NCI-H1417 (cell line): ENCODE measurements around the gene RRP8.

ENCODE experiments used
- DNase-seq, 3 experiments: peaks; one replicate each; lab custom pipeline; 2025; lab: John Stamatoyannopoulos, UW

Gene RRP8

DNA sequence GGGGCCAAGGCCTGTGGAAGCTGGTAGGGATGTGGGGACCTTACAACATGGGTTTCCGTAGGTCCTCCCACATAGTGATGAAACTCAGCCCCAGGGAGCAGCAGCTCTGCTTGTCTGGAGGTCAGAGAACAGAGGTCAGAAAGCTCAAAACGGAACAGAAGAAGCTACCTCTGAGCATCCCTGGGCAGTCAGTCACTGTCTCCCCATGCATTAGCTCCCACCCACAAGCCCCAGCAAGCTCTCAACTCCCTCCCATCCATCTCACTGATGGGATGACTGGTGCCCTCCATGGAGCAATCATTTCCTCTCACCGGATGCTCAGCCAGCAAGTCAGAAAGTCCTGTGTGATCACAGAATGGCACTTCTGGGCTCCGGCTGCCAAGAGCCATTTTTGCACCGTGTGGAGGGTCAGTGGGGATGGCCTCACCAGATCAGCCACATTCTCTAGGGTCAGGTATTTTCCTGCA, 13.9 kb upstream of the RRP8 start:
- DNase-seq = no peak

DNA sequence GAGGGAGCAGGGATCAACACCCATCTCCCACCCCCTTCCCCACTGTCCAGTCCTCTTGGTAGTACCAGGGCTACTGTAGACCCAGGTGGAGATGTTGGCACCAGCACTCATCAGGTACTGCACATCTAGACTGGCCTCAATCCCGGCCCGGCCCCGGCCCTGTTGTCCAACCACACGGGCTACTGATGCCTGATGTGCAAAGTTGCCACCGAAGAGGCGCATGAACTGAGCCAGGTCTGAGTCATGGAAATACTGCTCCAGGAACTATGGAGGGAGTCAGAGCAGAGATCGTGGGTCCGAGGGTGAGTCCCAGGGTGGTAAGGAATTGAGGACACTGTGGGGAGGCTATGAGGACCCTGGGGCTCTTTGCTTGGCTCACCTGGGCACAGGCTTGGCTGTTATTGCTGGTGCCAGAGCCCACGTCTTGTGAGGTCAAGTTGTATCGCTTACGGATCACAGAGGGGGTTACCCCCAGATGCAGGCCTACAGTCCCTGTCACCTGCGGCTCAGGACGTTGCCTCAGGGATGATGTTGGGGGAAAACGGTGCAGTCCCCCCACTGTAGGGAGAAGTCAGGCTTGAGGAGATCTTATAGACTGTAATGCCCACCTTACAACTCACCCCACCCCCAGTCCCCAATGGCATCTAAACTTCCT, 13.3 kb upstream of the RRP8 start:
- DNase-seq = no peak

DNA sequence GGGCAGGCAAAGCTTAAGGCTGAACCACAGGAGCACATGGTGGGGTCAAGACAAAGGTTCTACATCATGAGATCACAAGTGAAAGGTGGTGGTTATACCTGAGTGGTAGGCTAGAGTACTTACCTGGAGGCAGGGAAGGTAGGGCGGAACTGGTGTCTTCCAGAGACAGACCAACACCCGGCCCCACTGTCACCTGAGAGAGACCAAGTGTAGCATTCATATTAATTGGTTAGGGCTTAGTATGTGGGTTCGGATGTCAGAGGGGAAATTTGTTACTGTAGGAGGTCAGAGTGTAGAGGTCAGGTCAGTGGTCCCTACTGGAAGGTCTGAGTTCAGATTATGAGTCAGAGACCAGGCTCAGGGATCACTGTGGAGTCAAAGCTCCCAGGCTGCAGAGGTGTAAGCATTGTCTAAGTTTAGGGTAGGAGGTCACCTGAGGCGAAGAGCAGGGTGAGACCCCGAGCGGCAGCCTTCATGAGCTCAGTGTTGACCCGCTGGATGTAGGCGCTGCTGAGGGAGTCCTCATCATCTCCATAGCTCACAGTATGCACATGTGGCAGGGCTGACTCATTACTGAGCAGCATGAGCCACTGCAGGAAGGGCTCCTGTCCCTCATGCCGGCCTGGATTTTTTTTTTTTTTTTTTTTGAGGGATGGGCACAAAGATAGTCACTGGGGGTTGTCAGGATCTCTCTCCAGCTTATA, 12.6 kb upstream of the RRP8 start:
- no peak for DNase-seq

DNA sequence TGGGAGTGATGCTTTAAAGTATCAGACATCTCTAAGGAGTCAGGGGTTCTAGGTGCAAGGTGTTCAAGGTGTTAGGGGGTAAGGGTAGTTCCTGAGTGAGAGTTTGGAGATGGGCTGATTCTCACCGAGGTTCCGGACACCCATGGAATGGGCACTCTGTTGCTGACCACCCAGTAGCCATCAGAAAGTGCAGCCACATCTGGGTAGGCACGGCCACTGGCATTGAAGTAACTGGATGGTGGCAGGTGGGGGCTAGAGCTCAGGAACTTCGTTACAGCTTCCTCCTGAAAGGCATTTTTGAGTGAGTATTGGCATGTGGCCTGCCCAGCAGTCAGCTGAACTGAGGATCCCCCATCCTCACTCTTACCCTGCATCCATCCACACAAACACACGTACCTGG, 11.6 kb upstream of the RRP8 start:
- DNase-seq = no peak

DNA sequence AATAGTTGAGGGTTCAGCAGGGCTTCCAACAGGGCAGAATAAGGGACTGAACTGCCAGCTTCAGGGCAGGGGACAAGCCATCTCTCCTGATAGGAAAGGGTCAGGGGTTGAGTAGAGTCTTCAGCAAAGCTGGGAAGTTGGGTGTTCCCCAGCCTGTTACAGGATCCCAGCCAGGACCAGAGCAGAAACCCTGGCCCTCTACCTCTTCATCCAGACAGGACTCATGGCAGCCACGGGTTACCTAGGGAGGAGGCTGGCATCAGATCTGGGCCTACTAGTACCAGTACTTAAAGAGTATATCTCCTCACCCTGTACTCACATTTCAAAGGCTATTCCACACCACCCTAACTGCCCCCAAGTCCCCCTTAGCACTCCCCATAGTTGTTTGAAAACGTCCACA, 11.0 kb upstream of the RRP8 start:
- no peak for DNase-seq

DNA sequence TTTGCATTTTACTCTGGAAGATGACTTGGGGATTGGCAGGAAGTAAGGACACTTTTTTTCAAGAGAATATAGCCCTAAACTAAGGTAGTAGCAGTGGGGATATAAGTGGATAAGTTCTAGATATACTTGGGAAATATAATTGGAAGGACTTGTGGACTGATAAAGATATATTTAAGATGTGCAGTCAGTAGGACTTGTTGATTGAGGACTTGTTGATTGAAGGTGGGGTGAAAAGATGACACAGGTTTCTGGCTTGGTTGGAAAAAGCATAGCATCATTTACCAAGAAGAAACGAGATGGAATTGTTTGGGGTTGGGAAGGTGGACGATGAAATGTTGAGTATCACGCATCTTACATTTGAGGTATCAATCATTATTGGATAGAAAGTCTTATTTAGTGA, 10.1 kb upstream of the RRP8 start:
- DNase-seq = no peak

DNA sequence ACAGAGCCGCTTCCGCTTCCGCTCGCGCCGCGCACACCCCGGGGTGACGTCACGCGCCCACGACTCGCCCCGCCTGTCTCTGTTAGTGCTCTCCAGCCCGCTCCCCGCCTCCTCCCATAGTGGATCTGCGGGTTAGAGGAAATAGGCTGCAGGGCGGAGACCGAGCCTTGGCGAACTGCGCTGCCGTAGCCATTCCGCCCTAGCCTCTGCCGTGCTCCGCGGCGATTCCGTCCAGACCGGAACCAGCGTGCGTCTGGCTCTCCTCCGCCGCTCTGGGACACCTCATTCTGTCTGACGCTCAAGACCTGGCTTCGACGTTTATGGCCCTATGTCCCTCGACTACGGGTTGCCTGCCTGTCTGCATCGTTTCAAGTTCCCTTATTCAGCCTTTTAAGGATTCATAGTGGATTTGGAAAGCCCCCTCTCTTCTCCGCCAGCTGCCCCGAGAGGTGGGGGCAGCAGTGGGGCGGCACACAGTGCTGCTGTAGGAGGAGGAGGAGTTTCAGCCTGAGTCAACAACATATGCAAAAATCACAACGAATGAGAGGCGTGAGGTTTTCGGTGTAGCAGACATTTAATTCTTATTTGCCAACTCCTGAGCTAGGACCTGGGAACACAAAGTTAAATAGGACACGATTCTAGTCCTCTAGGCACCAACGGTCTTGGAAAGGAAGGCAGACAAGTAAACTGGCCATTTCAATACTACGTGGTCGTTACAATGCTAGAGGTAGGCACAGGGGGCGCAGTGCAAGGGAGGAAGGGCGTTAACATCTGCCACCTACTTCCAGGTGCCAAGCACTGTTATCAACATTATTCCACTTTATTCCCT, 9.0 kb upstream of the RRP8 start, which contains the start of gene TAF10:
TSS of gene TAF10 (minus strand) at position 4 of the 829 bp plus-strand sequence. CDS start 27 bp downstream, outside the sequence.
- peak; percentile 90 to 97 (median 95) for DNase-seq

DNA sequence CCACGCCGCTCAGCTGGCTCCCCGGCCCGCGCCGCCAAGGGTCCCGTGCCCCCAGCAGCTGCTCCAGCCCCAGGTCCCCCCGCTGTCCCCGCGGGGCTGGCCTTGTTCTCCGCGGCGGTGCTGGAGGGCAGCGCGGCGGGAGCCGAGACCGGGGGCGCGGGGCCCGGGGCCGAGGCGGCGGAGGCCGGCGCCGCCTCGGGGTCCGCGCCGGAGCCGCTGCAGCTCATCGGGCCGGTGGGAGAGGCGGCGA, 8.5 kb upstream of the RRP8 start:
- no peak for DNase-seq

DNA sequence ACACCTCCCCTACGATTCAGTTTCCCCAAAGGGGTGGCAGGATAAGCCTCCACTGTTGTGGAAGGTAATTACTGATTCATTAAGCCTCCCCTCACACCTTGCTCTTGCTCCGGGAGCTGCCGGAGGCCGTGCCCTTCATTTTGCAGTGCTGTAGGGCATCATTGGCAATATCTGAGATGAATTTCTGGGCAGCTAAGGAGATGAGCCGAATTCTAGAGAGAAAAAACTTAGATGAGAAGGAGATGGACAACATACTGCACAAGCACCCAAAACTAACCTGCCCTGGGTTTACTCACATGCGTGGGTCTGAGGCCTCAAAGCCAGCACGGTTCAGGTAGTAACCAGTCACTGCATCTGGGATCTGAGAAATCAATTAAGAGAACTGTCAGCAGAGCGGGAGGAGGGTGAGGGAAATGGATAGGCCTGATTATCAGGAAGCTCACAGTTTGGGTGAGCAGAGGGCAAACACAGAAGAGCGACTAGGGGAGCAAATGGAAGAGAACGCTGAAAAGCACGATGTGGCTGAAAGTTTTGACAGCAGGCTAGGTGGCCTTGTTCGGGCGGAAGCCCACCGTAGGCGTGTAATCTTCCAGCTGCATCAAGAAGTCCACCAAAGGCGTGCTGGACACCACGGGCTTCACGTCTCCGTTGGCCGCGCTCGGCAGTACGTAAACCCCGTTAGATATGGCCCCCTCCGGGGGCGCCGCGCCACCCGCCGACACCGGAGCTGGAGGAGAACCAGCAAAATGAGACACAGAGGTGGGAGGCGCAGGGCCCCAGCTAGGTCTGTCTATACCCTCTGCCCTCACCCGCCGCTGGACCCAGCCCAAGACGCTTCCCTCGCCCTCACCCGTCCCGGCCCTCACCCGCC, 7.9 kb upstream of the RRP8 start:
- peak in 2 of 3 experiments; percentile 34 to 47 for DNase-seq

DNA sequence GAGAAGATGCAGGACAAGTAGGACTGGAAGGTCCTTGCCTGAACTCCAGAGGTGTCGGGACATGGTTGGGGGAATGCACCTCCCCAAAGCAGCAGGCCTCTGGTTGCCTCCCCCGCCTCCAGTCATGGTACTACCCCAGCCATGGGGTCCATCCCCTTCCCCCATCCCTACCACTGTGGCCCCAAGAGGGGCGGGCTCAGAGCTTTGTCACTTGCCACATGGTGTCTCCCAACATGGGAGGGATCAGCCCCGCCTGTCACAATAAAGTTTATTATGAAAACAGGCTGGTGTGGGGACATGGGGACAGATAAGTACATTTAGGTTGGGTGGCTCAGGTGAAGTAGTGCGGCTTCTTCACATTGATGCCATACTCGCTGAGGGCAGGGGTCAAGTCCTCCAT, 7.2 kb upstream of the RRP8 start:
- no peak for DNase-seq

DNA sequence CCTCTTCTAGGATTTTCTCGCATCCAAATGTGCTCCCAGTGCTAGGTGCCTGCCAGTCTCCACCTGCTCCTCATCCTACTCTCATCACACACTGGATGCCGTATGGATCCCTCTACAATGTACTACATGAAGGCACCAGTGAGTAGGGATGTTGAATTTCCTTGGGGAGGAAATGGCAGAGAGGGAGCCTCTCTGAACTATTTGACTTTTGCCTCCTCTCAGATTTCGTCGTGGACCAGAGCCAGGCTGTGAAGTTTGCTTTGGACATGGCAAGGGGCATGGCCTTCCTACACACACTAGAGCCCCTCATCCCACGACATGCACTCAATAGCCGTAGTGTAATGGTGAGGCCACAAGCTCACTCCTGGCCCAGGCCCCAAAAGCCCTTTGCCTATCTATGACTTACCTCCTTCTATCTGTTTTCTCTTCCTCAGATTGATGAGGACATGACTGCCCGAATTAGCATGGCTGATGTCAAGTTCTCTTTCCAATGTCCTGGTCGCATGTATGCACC, 6.1 kb upstream of the RRP8 start:
- DNase-seq = no peak

DNA sequence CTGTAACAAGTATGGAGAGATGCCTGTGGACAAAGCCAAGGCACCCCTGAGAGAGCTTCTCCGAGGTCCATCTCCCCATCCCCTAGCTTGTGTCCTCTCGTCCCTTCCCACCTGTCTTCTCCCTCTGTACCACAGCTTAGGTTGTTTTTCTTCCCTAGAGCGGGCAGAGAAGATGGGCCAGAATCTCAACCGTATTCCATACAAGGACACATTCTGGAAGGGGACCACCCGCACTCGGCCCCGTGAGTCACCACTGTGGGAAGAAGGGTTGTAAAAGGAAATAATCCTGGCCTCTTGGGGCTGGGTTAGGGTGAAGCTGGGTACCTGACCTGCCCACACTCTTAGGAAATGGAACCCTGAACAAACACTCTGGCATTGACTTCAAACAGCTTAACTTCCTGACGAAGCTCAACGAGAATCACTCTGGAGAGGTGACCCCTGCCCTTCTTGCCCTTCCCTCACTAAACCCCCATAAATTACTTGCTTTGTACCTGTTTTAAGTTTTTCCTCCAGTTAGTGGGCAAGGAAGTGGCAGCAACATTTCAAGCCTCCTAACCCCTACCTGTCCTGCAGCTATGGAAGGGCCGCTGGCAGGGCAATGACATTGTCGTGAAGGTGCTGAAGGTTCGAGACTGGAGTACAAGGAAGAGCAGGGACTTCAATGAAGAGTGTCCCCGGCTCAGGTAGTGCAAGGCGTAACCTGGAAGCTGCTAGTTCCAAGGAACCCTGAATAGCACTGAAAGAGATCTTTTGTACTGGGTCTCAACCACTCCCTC, 5.5 kb upstream of the RRP8 start:
- DNase-seq = no peak

DNA sequence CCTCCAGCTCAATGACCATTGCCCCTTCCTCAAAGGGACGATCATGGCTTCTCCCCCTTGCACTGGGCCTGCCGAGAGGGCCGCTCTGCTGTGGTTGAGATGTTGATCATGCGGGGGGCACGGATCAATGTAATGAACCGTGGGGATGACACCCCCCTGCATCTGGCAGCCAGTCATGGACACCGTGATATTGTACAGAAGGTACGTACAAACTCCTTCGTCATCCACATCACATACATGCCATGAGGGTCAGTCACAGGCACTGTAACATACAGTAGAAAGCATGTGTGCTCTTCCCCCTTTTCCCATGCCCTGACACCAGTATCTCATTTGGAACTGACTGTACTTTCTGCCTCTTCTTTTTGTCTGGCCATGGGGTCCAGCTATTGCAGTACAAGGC, 4.6 kb upstream of the RRP8 start:
- no peak for DNase-seq

DNA sequence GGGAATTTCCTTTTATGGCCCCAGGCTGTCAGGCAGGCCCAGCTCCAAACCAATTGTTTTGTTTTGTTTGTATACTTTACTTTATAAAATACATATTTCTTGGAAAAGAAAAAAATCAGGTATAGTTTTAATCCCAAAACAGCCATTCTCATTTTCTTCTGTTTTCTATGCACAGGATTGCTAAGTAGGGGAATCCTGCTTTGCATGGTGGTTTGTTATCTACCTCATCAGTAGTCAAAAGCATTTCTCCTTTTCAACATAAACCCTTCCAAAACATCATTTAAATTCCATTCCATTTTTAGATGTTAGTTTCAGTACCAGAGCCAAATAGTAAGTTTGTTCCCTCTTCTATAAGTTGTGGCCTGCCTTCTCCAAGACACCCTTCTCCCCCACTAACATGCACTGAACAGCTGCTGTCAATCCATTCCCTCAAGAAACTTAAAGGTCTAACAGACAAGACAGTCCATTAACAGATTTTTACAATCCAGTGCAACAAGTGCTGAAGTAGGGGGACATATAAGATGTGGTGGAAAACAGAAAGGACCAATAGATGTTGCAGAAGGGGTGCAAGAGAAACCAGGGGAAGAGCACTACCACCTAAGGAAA, 3.9 kb upstream of the RRP8 start:
- no peak for DNase-seq

DNA sequence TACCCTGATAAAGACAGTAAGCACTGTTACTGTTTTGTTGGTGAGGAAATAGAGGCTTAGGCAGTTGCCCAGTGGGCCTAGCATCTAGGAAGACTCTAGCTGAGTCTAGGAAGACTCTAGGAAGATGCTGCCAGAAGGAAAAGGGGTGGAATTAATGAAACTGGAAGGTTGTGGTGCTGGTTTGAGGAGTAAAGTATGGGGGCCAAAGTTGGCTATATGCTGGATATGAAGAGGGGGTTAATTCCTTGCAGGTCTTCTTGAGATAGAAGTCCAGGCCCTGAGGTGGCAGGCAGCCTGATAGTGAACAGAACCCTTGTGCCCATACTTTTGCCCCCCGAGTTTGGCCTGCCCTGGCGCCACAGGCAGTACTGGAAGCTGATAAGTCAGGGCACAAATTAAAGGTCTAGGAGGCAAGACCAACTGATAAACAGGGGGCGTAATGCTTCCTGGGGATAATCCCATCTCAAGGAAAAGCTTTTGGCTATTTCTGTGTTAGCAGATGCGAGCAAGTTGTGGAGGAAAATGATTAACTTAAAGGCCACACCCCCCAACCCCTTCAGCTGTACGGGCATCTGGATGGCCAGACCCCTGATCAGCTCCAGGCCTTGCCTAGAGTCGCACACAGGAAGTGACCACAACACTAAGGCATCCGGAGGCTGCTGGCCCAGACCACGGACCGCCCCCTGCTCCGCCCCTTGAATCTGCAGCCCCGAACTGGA, 3.2 kb upstream of the RRP8 start:
- no peak for DNase-seq

DNA sequence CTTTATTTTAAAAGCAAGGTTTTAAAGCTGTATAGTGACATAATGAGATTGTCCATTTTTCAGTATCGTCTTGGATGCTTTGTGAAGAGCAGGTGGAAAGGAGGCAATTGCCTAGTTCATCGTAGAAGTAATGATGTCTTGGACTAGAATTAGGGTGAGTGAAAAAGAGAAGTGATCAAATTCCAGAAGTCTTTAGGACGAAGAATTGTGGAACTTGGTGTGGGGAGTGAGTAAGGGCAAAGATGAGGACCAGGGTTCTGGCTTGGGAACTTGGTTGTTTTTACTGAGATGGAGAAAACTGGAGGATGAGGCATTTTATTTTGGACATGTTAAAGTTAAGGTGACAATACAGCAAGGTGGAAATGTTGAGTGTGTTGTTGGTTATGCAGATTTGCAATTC, 1.4 kb upstream of the RRP8 start:
- no peak for DNase-seq

DNA sequence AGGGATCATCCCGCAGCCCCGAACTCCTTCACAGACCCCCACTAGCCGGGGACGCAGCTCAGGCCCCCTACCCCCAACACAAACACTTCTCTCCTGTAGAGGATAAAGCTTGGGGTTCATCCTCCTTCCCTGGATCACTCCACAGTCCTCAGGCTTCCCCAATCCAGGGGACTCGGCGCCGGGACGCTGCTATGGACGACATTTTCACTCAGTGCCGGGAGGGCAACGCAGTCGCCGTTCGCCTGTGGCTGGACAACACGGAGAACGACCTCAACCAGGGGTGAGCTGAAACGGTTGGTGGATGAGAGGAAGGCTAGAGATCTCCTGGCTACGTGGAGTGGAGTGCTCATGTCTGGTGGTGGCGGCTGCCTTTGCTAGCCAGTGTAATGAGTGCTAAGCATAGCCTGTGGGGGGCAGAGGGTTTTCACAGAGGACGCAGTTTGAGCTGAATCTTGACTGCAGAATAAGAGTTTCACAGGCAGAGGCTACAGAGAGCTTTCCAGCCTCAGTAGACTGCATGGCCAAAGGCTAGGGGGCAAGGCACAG, 738 bp upstream of the RRP8 start:
- DNase-seq = peak; percentile 26 to 64 (median 42)

DNA sequence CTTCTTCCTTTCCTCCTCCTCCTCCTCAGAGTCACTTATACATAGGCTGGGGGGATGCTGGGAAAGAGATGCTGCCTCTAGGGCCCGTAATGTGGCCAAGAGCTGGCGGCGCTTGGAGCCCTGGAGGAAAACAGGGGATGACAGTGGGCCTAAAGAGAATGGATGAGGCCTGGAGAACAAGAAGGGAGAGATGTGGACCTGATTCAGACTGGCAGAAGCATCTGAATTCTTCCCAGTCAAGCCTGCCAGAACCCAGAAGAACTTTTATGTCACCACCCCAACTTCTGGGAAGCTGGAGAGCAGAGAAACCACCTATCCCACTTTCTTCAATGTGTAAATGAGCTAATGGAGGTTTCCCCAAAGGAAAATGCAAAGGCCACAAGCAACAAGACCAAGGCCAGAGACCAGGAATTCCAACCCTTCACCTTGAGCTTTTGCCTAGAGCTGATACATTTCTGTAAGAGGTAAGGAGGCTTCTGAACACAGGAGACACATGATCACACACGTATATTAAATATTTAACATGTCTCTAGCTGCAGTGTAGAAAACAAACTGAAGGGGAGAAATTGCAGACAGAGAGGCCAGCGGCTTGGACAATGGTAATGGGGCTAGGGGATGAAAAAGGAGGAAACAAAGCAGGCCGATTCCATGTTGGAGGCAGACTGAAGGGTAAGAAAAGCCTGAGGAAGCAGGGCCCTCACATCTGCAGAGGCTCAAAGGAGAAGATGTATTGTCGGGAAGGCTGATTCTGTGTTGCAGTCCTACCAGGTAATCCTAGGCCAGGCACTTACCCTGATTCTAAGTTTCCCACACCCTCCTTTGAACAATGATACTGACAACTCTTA, 1.1 kb downstream of the RRP8 start:
- DNase-seq = no peak

DNA sequence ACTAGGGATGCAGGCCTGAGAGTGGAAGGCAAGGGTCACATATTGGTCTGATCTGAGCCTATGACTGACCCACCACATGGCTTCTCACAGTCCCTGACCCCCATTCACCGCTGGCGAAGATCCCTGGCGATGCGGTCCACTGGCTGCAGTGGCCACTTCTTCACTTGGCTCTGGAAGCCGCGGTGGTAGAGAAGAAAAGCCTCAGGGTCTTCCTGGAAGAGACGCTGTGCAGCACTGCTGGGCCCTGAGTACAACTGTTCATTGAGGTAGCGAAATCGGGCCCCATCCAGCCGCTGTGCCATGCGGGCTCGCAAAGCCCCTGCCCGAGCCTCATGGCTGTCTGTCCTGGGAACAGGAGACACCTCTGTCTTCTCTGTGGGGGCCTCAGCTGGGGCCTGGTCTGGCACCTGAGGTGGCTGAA, 2.4 kb downstream of the RRP8 start:
- DNase-seq = no peak
